Measurements from ENCODE around the gene RNF121.
"Not testable (repeated sequence)": the region's sequence is repeated elsewhere in the genome, so short reads cannot be mapped to it uniquely, and the experiment has no call there.

Gene RNF121
- 21.7 to 26.9 (median 22.6) reads per million in 4 experiments for total RNA-seq

DNA sequence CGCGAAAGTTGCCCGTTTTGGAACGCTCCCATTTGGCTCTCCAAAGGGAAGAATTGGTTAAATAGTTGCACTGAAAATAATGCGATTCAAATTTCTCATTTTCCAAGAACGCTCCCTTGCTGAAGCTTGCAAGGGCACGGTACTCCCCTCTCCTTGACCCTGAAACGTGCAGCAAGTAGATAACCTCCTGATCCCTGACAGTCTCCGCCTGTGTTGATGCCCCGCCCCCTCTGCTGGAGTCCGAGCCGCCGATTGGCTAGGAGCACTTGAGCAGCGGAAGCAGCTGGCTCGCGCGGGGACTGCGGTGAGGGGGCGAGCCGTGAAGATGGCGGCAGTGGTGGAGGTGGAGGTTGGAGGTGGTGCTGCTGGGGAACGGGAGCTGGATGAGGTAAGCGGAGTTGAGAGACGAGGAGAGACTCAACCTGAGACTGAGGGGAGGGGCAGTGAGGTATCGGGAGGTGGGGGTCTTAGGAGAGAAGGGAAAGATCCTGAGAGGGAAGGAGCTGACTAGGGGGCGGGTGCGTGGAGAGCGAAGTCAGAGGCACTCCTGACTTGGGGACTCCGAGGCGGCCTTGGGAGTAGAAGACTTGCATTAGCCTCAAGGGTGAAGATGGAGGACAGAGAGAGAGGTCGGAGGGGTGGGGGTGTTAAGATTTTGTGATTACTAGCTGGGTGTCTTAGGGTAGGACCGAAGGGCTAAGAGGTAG is at the start of gene RNF121:
TSS of gene RNF121 (plus strand) at position 310 of the 707 bp plus-strand sequence. CDS start at position 326, 16 bp downstream.
- DNase-seq = peak; percentile 94

DNA sequence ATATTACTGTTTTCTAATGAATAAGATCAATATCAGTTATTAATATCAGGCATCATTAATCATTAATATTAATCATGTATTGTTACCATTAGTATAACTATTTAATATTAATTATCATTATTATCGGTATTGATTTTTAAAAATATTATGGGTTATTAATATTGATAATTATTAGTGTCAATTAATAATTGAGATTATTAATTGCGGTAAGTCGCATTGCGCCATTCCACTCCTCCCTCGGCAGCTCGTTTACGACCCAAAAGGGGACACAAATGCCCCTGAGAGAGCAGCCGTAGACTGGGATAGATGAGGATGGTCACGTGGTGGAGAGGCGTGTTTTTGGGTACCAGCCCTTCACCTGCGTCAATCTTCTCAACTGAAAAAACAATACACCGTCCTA is 43.0 kb upstream of the RNF121 start:
- DNase-seq = not testable (repeated sequence)

DNA sequence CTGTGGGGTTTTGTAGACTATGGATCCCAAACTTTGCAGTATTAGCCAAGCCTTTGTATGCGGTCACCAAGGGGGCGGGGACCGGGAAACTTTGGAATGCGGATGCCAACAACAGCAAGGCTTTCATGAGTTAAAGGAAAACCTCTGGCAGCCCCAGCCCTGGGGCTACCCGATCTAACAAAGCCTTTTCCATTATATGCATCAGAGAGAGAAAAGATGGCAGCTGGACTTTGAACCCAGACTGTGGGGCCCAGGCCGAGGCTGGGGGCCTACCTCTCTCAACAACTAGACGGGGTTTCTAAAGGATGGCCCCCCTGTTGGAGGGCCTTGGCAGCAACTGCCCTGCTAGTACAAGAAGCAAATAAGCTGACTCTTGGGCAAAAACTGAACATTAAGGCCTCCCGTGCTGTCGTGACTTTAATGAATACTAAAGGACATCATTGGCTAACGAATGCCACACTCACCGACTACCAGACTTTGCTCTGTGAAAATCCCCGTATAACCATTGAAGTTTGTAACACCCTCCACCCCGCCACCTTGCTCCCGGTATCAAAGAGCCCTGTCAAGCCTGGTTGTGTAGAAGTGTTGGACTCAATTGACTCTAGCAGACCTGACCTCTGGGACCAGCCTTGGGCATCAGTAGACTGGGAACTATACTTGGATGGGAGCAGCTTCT is 40.4 kb upstream of the RNF121 start:
- DNase-seq = not testable (repeated sequence)

DNA sequence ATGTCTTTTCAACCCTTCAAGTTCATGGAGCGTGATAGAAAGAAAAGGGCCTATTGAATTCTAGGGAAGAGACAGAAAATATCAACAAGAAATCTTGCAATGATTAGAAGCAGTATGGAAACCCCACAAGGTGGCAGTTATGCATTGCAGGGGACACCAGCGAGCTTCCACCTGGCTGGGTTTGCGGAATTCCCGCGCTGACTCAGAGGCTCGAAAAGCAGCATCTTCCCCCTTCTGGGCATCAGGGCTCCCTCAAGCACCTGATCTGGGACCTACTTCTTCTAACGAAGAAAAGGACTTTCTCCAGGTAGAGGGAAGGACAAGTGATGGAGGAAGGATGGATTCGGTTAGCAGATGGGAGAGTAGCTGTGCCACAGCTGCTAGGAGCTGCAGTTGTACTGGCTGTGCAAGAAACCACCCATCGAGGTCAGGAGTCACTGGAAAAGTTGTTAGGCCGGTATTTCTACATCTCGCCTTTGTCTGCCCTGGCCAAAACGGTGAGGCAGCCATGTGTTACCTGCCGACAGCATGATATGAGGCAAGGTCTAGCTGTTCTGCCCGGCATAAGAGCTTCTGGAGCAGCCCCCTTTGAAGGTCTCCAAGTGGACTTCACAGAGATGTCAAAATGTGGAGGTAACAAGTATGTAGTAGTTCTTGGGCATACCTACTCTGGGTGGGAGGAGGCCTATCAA is 39.5 kb upstream of the RNF121 start:
- DNase-seq = not testable (repeated sequence)

DNA sequence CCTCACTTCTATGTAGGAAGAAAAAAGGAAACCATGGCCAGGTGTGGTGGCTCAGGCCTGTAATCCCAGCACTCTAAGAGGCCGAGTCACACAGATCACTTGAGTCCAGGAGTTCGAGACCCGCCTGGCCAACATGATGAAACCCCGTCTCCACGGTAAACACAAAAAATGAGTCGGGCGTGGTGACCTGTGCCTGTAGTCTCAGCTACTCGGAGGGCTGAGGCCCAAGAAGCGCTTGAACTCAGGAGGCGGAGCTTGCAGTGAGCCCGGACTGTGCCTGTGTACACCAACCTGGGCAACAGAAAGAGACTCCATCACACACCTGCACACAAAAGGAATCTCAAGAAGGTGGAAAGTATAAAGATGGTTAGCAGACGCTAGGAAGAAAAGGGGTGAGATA is 32.9 kb upstream of the RNF121 start:
- DNase-seq = no peak

DNA sequence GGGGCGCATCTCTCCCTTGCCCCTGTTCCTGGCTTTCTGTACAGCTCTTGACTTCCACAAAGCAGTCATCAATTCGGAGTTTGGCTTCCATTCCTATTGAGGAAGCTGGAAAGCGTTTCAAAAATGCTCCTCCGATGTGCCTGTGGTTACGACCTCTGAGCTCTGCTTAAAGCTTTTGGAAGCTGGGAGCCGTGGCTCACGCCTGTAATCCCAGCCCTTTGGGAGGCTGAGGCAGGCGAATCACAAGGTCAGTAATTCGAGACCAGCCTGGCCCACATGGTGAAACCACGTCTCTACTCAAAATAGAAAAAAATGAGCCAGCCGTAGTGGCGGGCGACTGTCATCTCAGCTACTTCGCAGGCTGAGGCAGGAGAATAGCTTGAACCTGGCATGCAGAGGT is 27.7 kb upstream of the RNF121 start:
- not testable (repeated sequence) for DNase-seq

DNA sequence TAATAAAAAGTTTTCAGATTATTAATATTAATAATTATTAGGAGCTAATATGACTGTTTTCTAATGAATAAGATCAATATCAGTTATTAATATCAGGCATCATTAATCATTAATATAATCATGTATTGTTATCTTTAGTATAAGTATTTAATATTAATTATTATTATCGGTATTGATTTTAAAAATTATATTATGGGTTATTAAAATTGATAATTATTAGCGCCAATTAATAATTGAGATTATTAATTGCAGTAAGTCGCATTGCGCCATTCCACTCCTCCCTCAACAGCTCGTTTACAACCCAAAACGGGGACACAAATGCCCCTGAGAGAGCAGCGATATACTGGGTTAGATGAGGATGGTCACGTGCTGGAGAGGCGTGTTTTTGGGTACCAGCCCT is 20.6 kb upstream of the RNF121 start:
- DNase-seq = no peak

DNA sequence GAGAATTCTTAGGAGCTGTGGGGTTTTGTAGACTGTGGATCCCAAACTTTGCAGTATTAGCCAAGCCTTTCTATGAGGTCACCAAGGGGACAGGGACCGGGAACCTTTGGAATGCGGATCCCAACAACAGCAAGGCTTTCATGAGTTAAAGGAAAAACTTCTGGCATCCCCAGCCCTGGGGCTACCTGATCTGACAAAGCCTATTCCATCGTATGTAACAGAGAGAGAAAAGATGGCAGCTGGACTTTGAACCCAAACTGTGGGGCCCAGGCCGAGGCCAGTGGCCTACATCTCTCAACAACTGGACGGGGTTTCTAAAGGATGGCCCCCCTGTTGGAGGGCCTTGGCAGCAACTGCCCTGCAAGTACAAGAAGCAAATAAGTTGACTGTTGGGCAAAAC is 18.1 kb upstream of the RNF121 start:
- DNase-seq = not testable (repeated sequence)

DNA sequence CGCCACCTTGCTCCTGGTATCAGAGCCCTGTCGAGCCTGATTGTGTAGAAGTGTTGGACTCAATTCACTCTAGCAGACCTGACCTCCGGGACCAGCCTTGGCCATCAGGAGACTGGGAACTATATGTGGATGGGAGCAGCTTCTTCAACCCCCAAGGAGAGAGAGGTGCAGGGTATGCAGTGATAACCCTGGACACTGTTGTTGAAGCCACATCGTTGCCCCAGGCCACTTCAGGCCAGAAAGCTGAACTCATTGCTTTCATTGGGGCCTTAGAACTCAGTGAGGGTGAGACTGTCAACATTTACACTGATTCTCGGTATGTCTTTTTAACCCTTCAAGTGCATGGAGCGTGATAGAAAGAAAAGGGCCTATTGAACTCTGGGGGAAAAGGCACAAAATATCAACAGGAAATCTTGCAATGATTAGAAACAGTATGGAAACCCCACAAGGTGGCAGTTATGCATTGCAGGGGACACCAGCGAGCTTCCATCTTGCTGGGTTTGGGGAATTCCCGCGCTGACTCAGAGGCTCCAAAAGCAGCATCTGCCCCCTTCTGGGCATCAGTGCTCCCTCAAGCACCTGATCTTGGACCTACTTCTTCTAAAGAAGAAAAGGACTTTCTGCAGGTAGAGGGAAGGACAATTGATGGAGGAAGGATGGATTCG is 17.4 kb upstream of the RNF121 start:
- DNase-seq = not testable (repeated sequence)

DNA sequence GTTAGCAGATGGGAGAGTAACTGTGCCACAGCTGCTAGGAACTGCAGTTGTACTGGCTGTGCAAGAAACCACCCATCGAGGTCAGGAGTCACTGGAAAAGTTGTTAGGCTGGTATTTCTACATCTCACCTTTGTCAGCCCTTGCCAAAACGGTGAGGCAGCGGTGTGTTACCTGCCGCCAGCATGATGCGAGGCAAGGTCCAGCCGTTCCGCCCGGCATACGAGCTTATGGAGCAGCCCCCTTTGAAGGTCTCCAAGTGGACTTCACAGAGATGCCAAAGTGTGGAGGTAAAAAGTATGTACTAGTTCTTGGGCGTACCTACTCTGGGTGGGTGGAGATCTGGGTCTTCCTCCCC is 16.9 kb upstream of the RNF121 start:
- DNase-seq = not testable (repeated sequence)

DNA sequence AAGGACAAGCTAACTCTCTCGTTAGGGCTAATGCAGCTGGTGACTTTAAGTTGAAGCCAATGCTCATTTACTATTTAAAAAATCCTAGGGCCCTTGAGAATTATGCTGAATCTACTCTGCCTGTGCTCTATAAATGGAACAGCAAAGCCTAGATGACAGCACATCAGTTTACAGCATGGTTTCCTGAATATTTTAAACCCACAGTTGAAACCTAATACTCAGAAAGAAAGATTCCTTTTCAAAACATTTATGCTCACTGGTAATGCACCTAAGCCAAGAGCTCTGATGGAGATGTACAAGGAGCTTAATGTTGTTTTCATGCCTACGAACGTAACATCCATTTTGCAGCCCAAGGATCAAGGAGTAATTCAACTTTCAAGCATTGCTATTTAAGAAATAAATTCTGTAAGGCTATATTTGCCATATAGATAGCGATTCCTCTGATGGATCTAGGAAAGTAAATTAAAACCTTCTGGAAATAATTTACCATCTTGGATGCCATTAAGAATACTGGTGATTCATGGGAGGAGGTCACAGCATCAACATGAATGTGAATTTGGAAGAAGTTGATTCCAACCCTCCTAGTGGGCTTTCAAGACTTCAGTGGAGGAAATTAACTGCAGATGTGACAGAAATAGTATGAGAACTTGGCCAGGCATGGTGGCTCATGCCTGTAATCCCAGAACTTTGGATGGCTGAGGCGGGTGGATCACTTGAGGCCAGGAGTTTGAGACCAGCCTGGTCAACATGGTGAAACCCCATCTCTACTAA is 14.9 kb upstream of the RNF121 start:
- no peak for DNase-seq

DNA sequence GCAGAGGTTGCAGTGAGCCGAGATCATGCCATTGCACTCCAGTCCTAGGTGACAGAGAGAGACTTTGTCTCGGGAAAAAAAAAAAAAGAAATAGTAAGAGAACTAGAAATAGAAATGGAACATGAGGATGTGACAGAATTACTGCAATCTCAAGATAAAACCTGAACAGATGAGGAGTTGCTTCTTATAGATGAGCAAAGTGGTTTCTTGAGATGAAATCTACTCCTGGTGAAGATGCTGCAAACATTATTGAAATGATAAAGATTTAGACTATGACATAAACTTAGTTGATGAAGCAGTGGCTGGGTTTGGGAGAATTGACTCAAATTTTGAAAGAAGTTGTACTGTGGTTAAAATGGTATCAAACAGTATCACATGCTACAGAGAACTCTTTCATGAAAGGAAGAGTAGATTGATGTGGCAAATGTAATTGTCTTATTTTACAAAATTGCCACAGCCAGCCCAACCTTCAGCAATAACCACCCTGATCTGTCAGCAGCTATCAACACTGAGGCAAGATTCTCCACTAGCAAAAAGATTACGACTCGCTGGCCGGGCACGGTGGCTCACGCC is 14.1 kb upstream of the RNF121 start:
- DNase-seq = no peak

DNA sequence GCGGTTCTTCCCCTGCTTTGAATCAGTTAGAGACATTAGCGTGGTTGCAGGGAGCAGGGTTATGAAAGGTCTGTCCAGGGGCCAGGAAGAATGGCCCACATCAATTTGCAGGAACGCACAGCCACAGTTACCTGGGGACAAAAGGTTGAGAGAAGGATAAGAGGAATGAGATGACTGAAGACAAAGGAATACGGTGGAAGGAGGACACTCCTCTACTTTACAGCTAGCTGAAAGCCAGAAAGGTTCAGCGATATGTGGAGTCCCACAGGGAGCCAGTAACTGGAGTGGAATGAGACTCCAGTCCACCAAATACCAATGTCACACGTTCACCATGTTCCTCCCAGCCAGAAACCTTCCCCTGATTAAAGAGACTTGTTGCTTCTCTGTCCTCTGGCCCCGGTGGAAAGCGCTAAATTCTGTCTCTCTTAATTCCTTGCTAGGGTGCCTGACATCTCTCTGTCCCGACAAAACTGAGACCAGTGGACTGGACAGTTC is 11.2 kb upstream of the RNF121 start:
- no peak for DNase-seq

DNA sequence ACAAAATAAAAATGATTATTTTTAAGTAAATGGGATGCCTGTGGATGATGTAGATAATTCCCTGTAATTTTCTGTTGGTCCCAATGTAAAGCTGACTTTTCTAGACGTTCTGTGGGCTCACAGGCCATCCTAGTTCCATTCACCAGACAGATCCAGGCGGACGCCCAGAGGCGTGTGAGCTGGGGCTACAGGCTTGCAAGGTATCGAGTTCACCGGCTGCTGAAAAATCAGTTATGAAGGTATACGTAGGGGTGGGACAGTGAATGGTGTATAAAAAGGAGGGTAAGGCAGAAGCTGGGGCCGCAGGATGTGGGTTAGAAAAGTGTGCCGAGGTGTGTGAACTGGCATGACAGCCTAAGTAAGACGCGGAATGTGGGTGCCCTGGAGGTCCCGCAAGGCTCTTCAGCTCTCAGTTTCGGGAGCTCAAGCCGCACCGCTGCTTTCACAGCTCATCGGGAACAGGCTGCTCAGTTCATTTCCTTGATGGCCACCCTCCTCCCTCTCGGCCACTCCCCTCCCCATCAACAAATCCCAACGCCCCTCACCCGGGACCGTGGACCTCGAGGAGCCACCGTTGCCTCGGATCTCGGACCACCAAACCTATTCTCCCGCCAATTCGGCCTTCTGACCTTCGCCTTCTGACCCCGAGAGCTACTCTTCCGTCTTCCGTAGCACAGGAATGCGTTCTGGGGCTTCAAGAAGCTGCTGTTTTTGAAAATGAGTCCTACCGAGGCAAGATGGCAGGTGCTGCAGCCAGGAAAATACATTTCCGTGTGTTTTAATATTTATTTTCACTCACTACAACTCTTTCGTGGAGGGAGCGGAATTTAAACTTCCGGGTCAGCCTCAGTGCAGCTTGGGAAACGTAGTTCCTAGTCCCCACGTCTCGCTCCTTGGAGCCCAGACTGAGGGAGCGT is 768 bp upstream of the RNF121 start, which contains the start of gene XNDC1N:
TSS of gene XNDC1N (minus strand) at position 775 of the 917 bp plus-strand sequence. CDS start 5,241 bp downstream, outside the sequence.
- peak; percentile 65 for DNase-seq

DNA sequence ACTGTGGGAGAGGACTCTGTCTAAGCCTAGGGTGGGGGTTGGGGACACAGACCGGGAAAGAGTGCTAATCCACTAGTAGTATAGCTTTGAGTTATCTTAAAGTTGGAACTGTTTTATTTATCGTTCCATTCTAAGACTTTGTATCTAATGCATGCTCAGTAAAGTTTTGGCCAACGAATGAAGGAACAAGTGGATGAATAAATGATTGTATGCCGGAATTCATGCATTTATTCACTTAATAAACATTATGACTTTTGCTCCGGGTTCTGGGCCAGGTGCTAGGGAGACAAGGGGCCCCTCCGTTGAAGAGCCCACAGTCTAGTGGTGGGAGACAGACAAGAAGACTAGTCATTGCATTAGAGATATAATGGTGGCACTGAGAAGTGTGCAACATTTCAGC is 645 bp downstream of the RNF121 start:
- DNase-seq = no peak

DNA sequence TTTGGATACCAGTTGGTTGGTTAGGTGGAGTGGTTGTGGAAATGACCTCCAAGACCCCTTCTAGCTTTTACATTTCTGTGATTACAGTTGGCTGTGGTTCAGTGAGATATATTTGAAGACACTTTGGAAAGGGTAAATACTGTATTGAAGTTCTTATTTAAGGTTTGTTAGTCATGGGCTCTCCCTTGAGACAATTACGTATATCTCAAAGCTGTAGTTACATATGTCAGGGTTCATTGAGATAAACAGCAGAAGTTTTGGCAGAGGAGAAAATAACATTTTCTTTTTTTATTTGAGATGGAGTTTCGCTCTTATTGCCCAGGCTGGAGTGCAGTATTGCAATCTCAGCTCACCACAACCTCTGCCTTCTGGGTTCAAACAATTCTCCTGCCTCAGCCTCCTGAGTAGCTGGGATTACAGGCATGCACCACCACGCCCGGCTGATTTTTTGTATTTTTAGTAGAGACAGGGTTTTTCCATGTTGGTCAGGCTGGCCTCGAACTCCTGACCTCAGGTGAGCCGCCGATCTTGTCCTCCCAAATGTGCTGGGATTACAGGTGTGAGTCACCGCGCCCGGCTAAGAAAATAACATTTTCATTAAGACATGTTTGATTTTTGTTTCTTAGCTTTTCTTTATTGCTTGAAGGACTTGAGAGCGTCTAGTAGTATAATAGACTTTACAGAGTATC is 1.9 kb downstream of the RNF121 start:
- DNase-seq = no peak

DNA sequence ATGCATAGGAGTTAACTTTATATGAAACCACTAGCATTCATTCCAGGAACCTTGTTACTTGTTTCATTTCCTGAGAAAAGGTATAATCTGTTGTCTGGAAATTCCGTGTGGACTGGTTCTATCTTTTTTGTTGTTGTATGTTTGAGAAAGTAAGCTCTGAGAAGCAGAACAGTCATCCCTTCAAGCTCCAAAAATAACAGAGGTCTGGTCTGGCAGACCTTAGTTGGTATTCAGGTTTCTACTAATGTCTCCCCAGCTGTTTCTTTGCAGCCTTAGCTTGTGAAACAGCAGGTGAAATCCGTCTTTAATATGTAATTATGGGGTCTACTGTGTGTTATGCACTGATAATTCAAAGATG is 2.4 kb downstream of the RNF121 start:
- DNase-seq = no peak

DNA sequence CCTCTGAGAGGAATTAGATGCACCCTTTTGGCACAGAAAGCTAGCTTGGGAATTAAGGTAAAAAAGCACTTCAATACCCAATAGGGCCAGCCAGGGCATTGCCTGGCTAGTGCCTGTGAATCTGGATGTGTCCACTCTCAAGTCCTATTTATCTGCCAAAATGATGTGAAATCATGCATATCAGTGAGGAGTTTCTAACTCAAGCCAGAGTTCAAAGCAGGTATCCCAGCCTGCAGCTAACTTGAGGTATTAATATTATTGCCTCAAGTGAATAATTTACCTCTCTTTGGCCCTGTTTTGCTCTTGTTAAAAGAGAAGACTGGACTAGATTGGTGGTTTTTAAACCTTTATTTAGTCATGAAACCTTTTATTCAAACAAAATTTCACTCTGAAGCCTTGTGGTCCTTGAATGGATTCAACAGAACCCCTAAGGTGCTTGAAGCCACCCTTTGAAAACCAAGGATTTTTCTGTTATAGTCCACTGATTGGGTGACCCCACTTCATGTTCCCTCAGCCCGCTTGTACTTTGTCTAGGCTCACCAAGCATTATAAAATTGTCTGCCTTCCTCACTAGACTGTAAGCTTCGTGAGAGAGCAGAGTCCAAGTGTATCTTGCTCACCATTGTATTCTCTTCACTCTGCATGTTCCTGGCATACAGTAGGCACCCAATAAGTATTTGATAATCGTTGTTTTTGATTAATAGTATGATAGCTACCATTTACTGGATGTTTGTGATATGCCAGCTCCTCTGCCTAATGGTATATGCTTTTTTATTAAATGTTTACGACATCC is 4.5 kb downstream of the RNF121 start:
- no peak for DNase-seq

DNA sequence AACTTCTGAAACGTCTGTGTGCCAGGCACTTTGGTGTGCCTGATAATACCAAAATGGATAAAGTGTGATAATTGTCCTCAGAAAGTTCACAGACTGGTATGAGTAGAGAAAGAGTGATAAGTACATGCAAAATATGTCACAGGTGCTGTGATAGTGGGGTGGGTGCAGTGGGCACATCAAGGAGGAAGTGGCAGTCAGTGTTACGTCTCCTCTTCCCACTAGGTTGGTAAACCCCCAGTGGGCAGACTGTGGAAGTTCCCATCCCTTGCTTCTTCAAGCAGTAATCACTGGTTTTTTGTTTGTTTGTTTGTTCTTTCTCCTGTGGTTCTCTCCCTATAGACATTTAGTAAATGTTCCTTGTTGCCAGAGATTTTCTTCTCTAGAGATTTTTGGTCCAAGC is 5.4 kb downstream of the RNF121 start:
- DNase-seq = no peak

Measured in effector CD8-positive, alpha-beta T cell (primary cell).